HepG2 (cell line): Measurements from ENCODE around the gene CHCT1. TPM values are rescaled to one million over a fixed set of nuclear protein-coding genes. Genes with fewer than 3 reads are reported as not detected.

ENCODE experiments used
- GATAD2A ChIP-seq: IDR thresholded peaks from 2 replicates; pipeline ENCODE4 v1.6.1; 2016
- KDM6A ChIP-seq: IDR thresholded peaks from 2 replicates; pipeline ENCODE4 v1.6.1; 2016; ENCODE audit warnings: low read depth
- LRRFIP1 ChIP-seq: sonication (generic); formaldehyde crosslinking; conservative IDR thresholded peaks from 2 replicates; pipeline ENCODE4 v1.4.0; 2020; ENCODE audit warnings: missing genetic modification reagents
- NAIF1 ChIP-seq: sonication (generic); formaldehyde crosslinking; IDR thresholded peaks from 2 replicates; pipeline ENCODE4 v1.5.0; 2020; ENCODE audit warnings: mild to moderate bottlenecking, missing genetic modification reagents, borderline replicate concordance
- NCOA2 ChIP-seq: sonication (generic); formaldehyde crosslinking; IDR thresholded peaks from 2 replicates; pipeline ENCODE4 v1.8.0; 2022; ENCODE audit warnings: inconsistent platforms
- NR2F6 ChIP-seq, 2 experiments: IDR thresholded peaks; 2 replicates each; pipeline ENCODE4 v1.6.1; 2016; ENCODE audit warnings: antibody characterized with exemption in 1 of 2, mild to moderate bottlenecking in 1 of 2
- SRSF4 ChIP-seq: fragments of 200-400 bp; formaldehyde crosslinking; IDR thresholded peaks from one replicate; pipeline ENCODE4 v1.6.1; 2018; ENCODE audit warnings: mild to moderate bottlenecking, low read depth, low read length, moderate library complexity; ENCODE audit not compliant: poor library complexity, severe bottlenecking
- SYNCRIP ChIP-seq: fragments of 200-400 bp; formaldehyde crosslinking; IDR thresholded peaks from 2 replicates; pipeline ENCODE4 v1.6.1; 2018; ENCODE audit warnings: mild to moderate bottlenecking, low read depth, low read length; ENCODE audit not compliant: insufficient read depth
- TCF7L2 ChIP-seq: IDR thresholded peaks from 2 replicates; pipeline ENCODE4 v1.6.1; 2011; ENCODE audit warnings: mild to moderate bottlenecking, low read depth, low read length, moderate library complexity
- U2AF2 ChIP-seq: fragments of 200-400 bp; formaldehyde crosslinking; IDR thresholded peaks from 2 replicates; pipeline ENCODE4 v1.6.1; 2017; ENCODE audit warnings: low read depth, mild to moderate bottlenecking, low read length
- ZBTB37 ChIP-seq: sonication (generic); formaldehyde crosslinking; IDR thresholded peaks from 2 replicates; pipeline ENCODE4 v1.4.0; 2020; ENCODE audit warnings: mild to moderate bottlenecking, missing genetic modification reagents
- ZBTB8A ChIP-seq: sonication (generic); formaldehyde crosslinking; IDR thresholded peaks from 2 replicates; pipeline ENCODE4 v1.4.0; 2020; ENCODE audit warnings: mild to moderate bottlenecking, low read depth, missing genetic modification reagents, borderline replicate concordance
- ZNF547 ChIP-seq: sonication (generic); formaldehyde crosslinking; IDR thresholded peaks from 2 replicates; pipeline ENCODE4 v1.5.1; 2020; ENCODE audit warnings: mild to moderate bottlenecking, missing genetic modification reagents
- ZNF574 ChIP-seq: sonication (generic); formaldehyde crosslinking; IDR thresholded peaks from 2 replicates; pipeline ENCODE4 v1.4.0; 2020; ENCODE audit warnings: missing genetic modification reagents
- ZNF691 ChIP-seq: sonication (generic); formaldehyde crosslinking; IDR thresholded peaks from 2 replicates; pipeline ENCODE4 v1.4.0; 2020; ENCODE audit warnings: missing genetic modification reagents, low read depth, mild to moderate bottlenecking, borderline replicate concordance
- ZNF773 ChIP-seq: sonication (generic); formaldehyde crosslinking; IDR thresholded peaks from 2 replicates; pipeline ENCODE4 v1.4.0; 2020; ENCODE audit warnings: missing genetic modification reagents, borderline replicate concordance
- ZXDC ChIP-seq: sonication (generic); formaldehyde crosslinking; IDR thresholded peaks from 2 replicates; pipeline ENCODE4 v1.5.0; 2020; ENCODE audit warnings: mild to moderate bottlenecking, missing genetic modification reagents
- polyA plus RNA-seq, 8 experiments: library from polyadenylated mRNA; depleted of rRNA in 3 of 8; stranded (reverse) in 7 of 8; unstranded in 1 of 8; fragments of >200 nt; fragmentation: Illumina TruSeq in 4 of 8; extraction: Trizol in 4 of 8; gene quantifications; 2 replicates each; pipeline versions ENCODE4 v1.2.1 to v1.2.3, GENCODE V29; 2011 to 2016; ENCODE audit warnings: low read depth in 4 of 8, missing spikeins in 1 of 8, mixed read lengths in 1 of 8; ENCODE audit not compliant: insufficient read depth in 1 of 8
- total RNA-seq, 5 experiments: library from RNA; depleted of rRNA; stranded (reverse); fragments of >200 nt; fragmentation: Illumina TruSeq; extraction: Trizol; gene quantifications; 2 replicates each; pipeline ENCODE4 v1.2.3, GENCODE V29; 2016; ENCODE audit warnings: low read depth in 1 of 5

The CHCT1 gene
- total and polyA plus RNA-seq, 2 of the 13 experiments (the other 11 are each of a cell fraction or from before 2014, with no cell fraction given): not detected

- TF ChIP-seq U2AF2 (peak; percentile 83; the same call in 1 of the 2 replicates), NCOA2 (CRISPR knock-in tag) (peak; percentile 77; the same call in 1 of the 2 replicates), SRSF4 (no peak), ZBTB8A (CRISPR knock-in tag) (no peak; the same call in 1 of the 2 replicates), ZNF547 (CRISPR knock-in tag) (peak; percentile 54; the same call in 1 of the 2 replicates), KDM6A (CRISPR knock-in tag) (0 out of 2 replicates have a peak, but pooled peaks have one; percentile 18), LRRFIP1 (CRISPR knock-in tag) (no peak), NAIF1 (CRISPR knock-in tag) (peak; percentile 96), ZXDC (CRISPR knock-in tag) (no peak), ZNF691 (peak; percentile 74; the same call in 1 of the 2 replicates), GATAD2A (peak; percentile 27), ZNF773 (CRISPR knock-in tag) (no peak), ZBTB37 (no peak), ZNF574 (CRISPR knock-in tag) (peak; percentile 81), NR2F6 (IDR thresholded peaks at IDR 0.05) (peak; percentile 22; the same call in 1 of the 2 replicates), NR2F6 (CRISPR knock-in tag; IDR thresholded peaks at IDR 0.05) (peak; percentile 46; the same call in 1 of the 2 replicates), TCF7L2 (no peak), SYNCRIP (no peak)
These were observed 30.0 kb upstream of the CHCT1 start, which contains the start of gene USP32 (continued) for GRCh38 chr17:60392042-60392844.
